ENCODE measurements around the gene INPP5E.

INPP5E gene, protein sequence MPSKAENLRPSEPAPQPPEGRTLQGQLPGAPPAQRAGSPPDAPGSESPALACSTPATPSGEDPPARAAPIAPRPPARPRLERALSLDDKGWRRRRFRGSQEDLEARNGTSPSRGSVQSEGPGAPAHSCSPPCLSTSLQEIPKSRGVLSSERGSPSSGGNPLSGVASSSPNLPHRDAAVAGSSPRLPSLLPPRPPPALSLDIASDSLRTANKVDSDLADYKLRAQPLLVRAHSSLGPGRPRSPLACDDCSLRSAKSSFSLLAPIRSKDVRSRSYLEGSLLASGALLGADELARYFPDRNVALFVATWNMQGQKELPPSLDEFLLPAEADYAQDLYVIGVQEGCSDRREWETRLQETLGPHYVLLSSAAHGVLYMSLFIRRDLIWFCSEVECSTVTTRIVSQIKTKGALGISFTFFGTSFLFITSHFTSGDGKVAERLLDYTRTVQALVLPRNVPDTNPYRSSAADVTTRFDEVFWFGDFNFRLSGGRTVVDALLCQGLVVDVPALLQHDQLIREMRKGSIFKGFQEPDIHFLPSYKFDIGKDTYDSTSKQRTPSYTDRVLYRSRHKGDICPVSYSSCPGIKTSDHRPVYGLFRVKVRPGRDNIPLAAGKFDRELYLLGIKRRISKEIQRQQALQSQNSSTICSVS

DNA sequence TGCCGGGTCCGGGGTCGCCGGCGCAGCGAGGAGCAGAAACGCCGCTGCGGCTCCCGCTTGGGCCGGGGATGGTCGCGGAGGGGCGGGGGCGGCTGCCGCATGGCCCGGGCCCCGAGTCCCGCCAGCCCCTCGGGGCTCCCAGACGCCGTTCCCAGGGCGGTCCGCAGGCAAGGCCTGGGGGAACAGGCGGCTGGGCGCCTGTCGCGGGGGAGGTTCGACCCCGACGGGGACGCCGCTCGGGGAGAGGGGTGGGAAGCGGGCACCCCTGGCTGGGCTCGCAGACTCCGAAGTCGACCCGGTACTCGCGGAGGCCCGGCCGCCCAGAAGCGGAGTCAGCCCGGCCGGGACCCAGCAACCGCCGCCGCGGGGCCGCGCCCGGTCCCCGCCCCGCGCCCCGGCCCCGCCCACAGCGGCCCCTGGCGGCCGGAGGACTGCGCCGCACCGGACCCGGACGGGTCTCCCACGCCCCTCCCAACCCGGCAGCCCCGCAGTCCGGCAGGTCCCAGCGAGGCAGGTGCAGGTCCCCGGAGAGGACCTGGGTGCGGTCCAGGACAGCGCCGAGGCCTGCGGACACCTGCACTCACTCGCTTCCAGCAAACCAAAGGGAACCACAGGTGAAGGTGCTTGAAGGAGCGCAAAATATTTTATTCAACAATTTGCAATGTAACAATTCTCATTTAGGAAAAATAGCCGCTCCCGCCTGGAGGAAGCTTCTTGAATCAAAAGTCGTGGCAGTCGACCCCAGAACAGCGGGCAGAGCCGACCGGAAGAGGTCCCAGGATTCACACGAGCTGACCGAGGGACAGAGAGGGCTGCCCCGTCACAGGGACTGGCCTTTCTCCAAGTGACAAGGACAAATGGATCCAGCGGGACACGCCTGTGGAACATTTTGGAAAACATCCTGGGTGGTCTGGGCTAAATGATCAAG, at the start of gene INPP5E:
INPP5E (minus strand) TSS at position 365 of the 928 bp plus-strand sequence. CDS start 426 bp downstream, outside the sequence.
- peak; percentile 98 for DNase-seq (ENCODE audit: low spot score)

DNA sequence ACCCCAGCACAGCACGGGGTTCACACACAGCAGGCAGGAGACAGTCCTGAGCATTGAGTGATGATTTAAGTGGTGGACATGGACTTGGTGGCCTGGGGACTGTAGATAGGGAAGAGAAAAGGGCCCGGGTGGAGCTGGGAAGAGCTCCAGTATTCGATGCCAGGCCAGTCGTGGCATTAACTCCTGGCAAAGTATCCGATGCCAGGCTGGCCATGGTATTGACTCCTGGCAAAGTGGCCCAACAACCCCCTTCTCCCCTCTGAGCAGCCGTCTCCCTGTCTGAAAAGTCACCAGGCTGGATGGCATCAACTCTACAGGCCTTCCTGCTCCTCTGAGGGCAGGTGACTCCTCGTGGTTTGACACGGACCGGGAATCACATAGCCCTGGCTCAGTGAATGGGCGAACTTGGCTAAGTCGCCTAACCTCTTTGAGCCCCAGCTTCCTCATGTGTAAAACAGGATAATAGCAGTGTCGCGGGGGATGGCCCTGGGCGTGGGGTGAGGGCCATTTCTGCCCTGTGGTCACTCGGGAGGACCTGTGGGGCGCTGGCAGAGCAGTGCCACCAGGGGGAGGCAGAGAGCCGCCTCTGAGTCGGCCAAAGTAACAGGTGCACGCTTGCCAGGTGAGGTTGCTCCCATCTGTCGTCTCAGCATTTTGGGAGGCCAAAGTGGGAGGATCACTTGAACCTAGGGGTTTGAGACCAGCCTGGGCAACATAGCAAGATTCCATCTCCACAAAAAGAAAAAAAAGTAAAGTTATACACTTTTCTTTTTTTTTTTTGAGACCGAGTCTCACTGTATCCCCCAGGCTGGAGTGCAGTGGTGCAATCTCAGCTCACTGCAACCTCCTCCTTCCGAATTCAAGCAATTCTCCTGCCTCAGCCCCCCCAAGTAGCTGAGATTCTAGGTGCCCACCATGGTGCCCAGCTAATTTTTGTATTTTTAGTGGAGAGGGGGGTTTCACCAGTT, 48.9 kb upstream of the INPP5E start:
- DNase-seq (ENCODE audit: low spot score): peak; percentile 78

DNA sequence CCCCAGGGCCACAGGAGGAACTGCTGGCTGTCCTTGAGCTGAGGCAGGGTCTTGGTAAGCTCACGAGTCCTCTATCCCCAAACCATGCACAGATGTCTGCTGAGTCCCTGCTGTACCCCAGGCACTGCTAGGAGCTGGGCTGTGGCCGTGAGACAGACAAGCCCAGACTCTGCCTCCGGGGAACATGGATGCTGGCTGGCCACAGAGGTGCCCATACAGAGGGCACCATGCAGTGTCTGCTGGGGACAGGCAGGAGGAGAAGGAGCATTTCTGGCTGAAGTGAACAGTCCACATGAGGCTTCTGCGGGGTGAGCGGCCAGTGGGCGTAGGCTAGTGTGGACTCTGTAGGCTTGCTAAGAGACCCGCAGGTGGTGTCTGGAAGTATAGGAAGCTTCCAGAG, 48.0 kb upstream of the INPP5E start:
- no peak for DNase-seq (ENCODE audit: low spot score)

DNA sequence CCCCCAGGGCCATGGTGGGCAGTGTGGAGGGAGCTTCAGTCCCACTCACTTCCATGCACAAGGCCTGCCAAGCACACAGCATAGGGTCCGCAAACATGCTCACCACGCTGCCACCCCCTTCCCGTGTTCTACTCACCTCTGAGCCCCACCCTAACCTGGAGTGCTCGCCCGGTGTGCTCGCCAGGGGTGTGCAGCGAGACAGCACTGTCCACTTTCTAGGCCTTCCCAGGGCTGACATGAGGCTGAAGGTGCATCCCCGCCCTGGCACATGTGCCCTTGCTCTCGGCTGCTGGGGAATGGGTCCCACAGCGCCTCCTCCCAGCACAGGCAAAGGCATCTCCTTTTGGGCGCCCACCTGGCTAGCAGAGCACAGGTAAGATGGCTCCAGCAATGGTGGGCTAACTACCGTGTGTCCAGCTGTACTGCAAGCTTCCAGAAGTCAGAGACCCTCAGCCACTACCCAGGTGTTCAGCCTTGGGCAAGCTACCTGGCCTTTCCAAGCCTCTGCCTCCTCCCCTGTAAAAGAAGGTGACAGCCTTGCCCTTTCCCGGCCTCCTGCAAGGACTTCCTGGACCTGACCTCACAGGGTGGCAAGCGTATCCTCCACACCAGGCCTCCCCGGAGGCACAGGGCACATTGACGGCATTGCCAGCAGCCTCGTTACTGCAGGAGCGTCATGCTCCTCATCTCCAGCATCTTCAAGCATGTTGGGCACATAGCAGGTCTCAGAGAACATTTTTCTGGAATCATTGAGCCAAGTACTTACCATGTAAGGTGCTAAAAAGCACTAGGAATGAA, 47.4 kb upstream of the INPP5E start:
- no peak for DNase-seq (ENCODE audit: low spot score)

DNA sequence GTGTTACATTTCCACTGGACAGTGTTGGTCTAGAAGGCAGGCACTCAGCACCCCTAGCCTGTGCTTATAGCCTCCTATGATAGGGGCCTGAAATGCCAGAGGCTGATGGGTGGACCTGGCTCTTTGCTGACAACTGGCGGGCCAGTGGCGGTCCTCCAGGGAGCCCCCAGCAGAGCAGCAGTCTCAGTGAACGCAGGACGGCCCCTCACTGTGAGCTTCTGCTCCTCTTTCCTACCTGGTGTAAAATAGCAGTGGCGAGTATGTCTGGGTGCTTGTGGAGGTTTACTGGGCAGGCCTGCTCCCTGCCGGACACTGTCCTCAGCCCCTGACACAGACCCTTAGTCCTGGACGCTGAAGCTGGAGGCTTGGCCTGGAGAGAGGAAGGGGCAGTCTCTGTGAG, 46.5 kb upstream of the INPP5E start:
- DNase-seq (ENCODE audit: low spot score): no peak

DNA sequence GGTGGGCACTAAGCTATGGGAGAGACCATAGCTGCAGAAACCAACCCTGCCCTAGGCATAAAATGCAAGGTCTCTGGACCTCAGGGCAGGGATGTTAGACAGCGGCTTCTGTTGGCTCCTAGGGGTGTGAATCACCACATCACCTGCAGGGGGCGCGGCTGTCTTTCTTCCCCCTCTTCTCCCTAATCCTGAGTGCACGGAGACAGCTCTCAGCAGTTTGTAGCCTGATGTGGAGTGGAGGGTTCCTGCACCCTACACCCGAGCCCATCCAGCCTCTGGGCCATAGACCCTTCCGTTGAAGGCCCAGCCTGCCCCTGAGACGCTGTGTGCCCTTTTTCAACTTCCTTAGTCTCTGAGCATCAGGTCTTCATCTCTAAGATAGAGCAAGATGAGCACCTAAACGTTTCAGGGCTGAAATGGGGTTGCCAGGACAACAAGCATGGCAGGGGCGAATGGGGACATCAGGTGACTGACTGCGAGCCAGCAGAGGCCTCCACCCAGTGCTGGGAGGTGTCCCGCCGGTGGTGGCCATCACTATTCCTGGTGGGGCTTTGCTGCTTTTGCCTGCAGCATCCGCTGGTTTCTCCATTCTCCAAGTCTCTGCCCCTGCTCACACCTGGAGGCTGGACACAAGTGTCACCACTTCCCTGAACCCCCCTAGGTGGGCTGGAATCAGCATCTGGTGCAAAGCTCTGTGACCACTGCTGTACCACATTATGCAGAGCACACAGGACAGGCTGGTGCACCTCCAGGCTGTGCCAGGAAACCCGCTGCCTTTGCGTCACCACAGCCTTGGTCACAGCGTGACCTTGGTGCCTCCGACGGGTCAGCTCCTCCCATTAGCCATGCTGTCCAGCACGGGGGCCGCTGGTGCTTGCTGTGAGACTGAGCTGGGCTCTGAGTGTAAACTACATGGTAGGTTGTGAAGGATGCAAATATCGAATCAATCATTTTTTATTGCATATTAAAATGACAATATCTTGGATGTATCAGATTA, 45.7 kb upstream of the INPP5E start:
- peak; percentile 89 for DNase-seq (ENCODE audit: low spot score)

DNA sequence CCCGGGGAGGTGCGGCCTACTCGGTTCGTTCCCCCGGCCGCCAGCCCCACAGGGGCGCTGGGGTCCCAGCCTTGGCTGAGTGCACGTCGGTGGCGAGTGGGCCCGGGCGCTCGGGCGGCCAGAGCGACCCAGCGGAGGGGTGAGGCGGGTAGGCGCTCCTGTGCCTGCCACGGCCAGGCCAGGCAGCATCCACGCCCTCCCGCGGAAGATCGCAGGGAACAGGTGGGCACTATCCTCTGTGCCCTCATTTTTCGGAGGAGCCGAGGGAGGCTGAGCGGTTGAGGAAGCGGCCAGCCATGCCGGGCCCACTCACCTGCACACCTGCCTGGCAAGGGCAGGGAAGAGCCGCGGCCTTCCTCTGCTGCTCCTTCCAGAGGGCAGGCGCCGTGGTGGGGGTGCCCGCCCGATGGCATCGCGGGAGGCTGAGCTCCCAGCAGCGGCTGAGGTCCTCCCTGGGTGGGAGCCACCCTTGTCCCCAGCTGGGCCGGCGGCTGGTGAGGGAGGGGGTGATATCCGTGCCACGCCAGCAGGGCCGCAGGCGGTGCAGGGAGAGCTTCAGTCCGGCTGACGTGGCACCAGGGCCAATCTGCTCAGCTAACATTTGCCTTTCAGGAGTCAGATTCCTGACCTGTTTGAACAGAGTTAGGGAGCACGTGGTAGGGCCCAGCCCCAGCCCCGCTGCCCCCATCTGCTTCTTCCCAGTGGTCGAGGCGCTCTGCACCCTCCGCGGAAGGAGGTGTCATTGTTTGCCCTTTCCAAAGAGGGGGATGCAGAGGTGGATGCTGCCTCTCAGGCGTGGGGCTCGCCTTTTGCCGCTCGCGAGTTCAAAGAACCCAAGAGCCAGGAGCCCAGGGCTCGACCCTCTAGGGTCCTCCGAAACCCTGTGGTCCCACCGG, 44.8 kb upstream of the INPP5E start:
- no peak for DNase-seq (ENCODE audit: low spot score)

DNA sequence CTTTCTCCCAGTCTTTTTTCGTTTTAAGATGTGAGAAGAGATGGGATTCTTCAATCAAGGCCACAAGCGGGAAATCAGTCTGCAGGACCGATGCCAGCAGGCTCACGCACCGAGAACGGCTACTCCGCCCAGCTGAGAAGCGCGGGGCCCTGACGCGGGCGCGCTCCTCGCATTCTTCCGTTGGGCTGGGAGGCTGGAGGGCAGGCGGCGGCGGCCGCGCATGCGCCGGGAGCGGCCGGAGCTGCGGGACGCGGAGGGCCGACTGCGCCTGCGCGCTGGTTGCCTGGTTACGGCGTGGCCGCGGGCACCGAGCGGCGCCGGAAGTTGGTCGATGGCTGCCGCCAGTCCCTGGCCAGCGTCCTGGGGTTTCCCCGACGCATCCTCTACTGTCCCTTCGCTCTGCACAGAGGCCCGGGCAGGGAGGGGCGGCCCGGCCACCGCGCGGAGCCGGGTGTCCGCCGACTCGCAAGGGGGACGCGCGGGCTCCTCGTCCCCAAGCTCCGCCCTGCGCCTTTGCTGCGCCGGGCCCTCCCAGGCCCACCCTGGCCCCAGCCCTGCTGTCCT, 44.0 kb upstream of the INPP5E start:
- peak; percentile 100 for DNase-seq (ENCODE audit: low spot score)

DNA sequence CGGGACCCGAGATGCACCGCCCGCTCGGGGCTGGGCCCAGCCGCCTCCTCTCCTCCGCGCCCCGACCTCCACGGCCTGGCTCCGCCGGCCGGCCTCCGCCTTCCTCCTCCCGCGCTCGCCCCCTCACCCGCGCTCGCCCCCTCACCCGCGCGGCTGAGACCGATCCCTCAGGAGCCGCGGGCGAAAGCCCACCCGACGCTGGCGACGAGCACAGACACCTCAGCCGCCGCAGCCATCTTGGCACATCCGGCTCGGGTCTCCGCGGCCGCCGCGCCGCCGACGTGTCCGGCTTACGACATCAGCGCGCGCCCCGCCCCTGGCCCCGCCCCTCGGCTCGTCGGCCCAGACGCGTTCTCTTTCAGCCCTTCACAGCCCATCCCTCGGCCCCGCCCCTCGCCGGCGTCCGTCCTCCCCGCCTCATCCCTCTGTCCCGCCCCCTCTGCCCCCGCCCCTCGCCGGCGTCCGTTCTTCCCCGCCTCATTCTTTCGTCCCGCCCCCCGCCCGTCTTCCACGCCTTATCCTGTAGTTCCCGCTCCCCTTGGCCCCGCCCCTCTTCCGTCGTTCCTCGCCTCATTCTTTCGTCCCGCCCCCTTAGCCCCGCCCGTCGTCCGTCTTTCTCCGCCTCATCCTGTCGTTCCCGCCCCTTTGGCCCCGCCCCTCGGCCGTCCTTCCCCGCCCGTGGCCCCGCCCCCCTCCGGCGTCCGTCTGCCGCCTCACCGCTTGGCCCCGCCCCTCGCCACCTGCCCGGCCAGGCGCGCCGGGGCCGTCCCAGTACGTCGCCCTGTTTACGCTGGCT, 43.3 kb upstream of the INPP5E start, which contains the start of gene SEC16A:
SEC16A (minus strand) TSS at position 248 of the 796 bp plus-strand sequence. CDS start 5,425 bp downstream, outside the sequence.
- DNase-seq (ENCODE audit: low spot score): peak; percentile 99

DNA sequence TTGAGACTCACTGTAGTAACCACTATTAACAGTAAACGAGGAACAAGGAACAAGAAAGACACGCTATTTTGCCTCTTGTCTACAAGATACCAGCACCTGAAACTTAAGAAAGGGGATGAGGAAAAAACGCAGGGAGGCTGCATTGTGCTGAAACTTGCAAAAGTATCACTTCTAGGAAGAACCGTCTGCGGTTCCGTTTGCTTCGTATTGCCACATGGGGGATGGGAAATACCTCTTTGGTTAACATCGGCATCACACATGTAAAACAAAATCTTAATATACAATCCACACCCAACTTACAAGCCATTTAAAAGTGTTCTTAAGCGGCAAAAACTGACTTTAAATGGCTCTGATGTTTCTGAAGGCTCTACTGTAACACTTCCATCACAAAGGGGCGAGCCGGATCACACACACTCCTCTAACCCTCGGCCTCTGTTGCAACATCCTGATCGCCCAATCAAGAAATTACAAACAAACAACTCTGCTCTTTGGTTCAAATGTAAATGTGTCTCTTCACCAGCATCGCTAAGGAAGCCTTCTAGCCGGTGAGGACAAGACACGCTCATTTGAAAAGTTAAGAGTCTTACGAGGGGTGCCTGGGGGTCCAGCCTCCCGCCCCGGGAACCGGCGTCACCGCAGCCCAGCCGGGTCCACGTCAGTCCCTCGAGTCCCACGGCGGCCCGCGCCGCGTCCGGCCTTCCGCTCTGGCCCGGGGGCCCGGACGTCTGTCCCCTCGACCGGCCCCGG, 42.6 kb upstream of the INPP5E start:
- peak; percentile 67 for DNase-seq (ENCODE audit: low spot score)

DNA sequence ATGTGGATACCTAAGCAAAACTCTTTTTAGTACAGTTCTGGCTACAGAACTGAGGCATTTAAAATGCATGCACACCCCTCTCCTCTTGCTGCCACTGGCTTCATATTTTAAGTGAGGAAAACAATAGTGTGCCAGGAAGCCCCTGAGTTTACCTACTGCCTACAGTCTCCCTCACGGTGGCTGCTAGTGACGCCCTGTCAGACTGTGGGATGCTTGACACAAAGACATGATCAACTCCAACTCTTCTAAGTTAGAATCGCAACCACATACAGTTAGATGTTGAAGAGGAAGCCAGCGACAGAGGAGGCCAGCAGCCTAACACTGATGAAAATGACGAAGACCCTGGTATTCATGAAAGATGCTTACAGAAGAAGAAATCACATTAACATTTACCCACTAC, 41.9 kb upstream of the INPP5E start:
- DNase-seq (ENCODE audit: low spot score): no peak

DNA sequence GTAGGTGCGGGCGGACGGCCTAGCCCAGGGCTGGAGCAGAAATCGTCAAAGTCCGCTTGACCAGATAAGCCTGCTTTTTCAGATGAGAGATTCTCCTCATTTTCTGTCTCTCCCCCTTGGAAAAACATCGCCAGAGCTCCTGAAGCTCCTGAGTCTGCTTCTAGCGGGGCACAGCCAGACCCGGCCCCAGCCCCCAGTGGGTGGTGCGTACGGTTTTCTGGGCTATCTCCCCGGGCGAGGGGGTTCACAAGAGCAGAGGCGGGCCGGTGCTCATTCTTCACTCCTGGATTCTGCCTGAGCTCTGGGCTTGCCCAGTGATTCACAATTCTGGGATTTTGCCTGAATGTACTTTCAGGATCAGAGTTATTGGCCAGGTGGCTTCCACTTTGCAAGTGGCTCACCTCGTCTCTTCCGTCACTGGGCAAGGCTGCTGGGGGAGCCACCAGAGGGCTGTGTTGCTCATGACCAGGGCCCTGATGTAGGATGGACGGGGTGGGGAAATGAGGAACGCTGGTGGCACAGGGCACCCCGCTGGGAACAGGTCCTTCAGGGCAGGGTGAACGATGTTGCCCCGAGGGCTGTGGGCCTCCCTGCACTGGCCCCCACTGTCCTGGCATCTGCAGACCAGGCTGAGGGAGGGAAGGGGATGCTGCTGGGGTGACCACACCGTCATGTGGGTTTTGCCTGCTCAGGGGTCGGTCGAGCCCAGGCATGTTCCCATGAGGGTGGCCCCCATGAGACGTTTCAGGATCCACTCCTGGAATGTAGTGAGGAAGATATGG, 36.9 kb upstream of the INPP5E start:
- DNase-seq (ENCODE audit: low spot score): no peak

DNA sequence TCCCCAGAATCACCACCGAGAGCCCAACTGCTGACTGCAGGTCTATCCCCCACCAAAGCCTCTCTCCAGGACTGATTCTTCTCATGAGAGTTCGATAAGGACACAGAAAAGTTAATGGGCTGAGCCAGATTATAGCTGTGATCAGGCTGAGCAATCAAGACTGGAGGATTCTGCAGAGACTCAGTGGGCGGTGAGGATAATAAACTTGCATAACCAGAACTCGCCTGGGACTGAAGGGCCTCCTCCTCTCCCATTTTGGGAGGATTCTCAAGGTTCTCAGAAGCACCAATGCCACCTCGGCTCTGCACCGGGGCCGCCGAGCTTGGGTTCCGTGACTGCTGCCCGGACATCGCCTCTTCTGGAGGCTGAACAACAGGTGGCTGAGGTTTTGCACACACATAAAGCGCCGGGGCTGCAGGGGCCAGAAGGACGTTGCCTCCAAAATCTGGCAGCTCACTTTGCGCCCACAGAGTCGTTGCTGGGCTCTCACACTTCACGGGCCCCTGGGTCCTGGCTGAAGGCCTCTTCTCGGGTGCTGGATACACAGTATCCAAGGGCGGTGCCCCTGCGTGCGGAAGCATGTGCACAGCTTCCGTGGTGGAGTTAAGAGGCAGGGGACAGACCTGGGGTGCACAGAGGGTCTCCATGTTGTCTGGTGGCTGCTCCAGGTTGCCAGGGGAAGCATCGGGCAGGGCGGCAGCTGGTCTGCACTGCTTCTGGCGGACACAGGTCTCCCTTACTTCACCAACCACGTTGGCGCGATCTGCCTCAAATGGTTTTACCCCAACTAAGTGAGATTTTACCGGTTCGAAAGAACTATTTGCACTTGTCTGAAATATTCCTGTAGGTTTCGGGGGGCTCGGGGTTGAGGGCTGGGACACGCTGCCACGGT, 35.6 kb upstream of the INPP5E start:
- no peak for DNase-seq (ENCODE audit: low spot score)

DNA sequence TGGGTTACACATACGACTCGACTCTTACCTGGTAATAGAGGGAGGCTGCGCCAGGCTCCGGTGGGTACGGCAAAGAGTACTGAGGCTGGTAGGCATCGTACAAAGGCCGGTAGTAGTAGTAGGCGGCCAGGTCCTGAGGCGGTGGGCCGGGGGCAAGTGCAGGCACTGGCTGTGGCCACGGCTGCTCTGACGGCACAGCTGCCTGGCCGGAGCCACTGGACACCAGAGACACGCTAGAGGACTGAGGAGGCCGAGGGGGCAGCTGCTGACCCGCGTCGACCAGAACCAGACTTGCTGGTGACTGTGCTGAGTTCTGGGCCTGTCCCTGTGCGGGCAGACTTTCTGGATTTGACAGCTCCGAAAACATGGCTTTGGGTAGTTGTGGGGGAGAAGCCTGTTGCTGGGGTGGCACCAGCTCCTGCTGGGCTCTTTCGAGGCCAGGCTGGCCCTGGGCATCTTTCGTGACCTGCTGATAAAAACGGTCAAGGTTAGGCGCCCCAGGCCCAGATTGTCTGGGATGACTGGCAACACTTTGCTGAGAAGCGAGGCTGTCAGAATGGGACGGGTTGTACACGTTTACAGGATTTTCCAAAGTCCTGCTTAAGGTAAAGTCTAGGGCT, 34.5 kb upstream of the INPP5E start:
- DNase-seq (ENCODE audit: low spot score): no peak
